WTC11 (cell line): ENCODE measurements around the gene BMP7. TPM values are rescaled to one million over a fixed set of nuclear protein-coding genes. Genes with fewer than 3 reads are reported as not detected.

Experiments
- ATAC-seq: fragments of 200-7000 bp; cut with Tn5 transposase; 2 replicates; pipeline ENCODE4 v1.10.0; 2021; ENCODE audit warnings: mild to moderate bottlenecking, moderate library complexity
- CTCF ChIA-PET: fragments of 300-600 bp; sonication (Branson Sonifier 250); formaldehyde crosslinking; loops from one replicate; lab custom pipeline; 2021; ENCODE audit warnings: antibody characterized with exemption; lab: Charles Lee
- POLR2A ChIA-PET: fragments of 350-600 bp; sonication (Branson Sonifier 250); formaldehyde crosslinking; loops from one replicate; lab custom pipeline; 2021; ENCODE audit warnings: antibody characterized with exemption; lab: Charles Lee
- DNase-seq: peaks from one replicate; pipeline ENCODE4 v3.0.0; 2021; ENCODE audit warnings: low spot score
- H3K27ac Mint-ChIP-seq: 2 replicates; pipeline ENCODE4 v1.8.0; 2021; ENCODE audit warnings: mixed read lengths
- H3K27me3 Mint-ChIP-seq: 2 replicates; pipeline ENCODE4 v1.8.0; 2021; ENCODE audit warnings: low read depth, mild to moderate bottlenecking, moderate library complexity, mixed read lengths
- H3K36me3 Mint-ChIP-seq: 2 replicates; pipeline ENCODE4 v1.8.0; 2021; ENCODE audit warnings: mixed read lengths
- H3K4me1 Mint-ChIP-seq: 2 replicates; pipeline ENCODE4 v1.8.0; 2022; ENCODE audit warnings: mixed read lengths
- H3K4me3 Mint-ChIP-seq: 2 replicates; pipeline ENCODE4 v1.8.0; 2021; ENCODE audit warnings: mild to moderate bottlenecking, moderate library complexity, mixed read lengths
- H3K9me3 Mint-ChIP-seq: 2 replicates; pipeline ENCODE4 v1.8.0; 2021; ENCODE audit warnings: mixed read lengths
- AFF4 ChIP-seq: sonication (generic); formaldehyde crosslinking; IDR thresholded peaks from 2 replicates; pipeline ENCODE4 v1.8.1; 2023; ENCODE audit warnings: mild to moderate bottlenecking, missing genetic modification reagents, borderline replicate concordance
- ATF1 ChIP-seq: sonication (generic); formaldehyde crosslinking; IDR thresholded peaks from 2 replicates; pipeline ENCODE4 v1.8.1; 2023; ENCODE audit warnings: mild to moderate bottlenecking, moderate library complexity, missing genetic modification reagents
- CTCF ChIP-seq: fragments of 200-600 bp; IDR thresholded peaks from 2 replicates; pipeline ENCODE4 v1.8.0; 2022; ENCODE audit warnings: antibody characterized with exemption
- FOXJ3 ChIP-seq: sonication (generic); formaldehyde crosslinking; IDR thresholded peaks from 2 replicates; pipeline ENCODE4 v1.9.0; 2021; ENCODE audit warnings: missing genetic modification reagents, mild to moderate bottlenecking, borderline replicate concordance
- FOXP4 ChIP-seq: sonication (generic); formaldehyde crosslinking; IDR thresholded peaks from 2 replicates; pipeline ENCODE4 v1.8.0; 2022; ENCODE audit warnings: mild to moderate bottlenecking, missing genetic modification reagents
- GABPB1 ChIP-seq: sonication (generic); formaldehyde crosslinking; IDR thresholded peaks from 2 replicates; pipeline ENCODE4 v1.8.1; 2023; ENCODE audit warnings: mild to moderate bottlenecking, missing genetic modification reagents
- IRF1 ChIP-seq: sonication (generic); formaldehyde crosslinking; IDR thresholded peaks from 2 replicates; pipeline ENCODE4 v1.8.0; 2023; ENCODE audit warnings: missing genetic modification reagents
- IRF2 ChIP-seq: sonication (generic); formaldehyde crosslinking; IDR thresholded peaks from 2 replicates; pipeline ENCODE4 v1.8.0; 2022; ENCODE audit warnings: low read depth, missing genetic modification reagents, borderline replicate concordance
- JAZF1 ChIP-seq: fragments of 250-450 bp; sonication (Bioruptor Pico); IDR thresholded peaks from 2 replicates; pipeline ENCODE4 v1.9.0; 2021; ENCODE audit warnings: moderate library complexity, mild to moderate bottlenecking, inconsistent platforms
- JUN ChIP-seq: sonication (generic); formaldehyde crosslinking; IDR thresholded peaks from 2 replicates; pipeline ENCODE4 v1.8.0; 2023; ENCODE audit warnings: mild to moderate bottlenecking, missing genetic modification reagents
- KAT7 ChIP-seq: sonication (generic); formaldehyde crosslinking; IDR thresholded peaks from 2 replicates; pipeline ENCODE4 v1.8.1; 2023; ENCODE audit warnings: missing genetic modification reagents, mild to moderate bottlenecking, borderline replicate concordance
- NFATC4 ChIP-seq: fragments of 250-450 bp; sonication (Bioruptor Pico); IDR thresholded peaks from 2 replicates; pipeline ENCODE4 v1.9.0; 2021; ENCODE audit warnings: mild to moderate bottlenecking
- RELA ChIP-seq: sonication (generic); formaldehyde crosslinking; IDR thresholded peaks from 2 replicates; pipeline ENCODE4 v1.8.1; 2022; ENCODE audit warnings: missing genetic modification reagents, mild to moderate bottlenecking, borderline replicate concordance
- SMAD3 ChIP-seq: sonication (generic); formaldehyde crosslinking; IDR thresholded peaks from 2 replicates; pipeline ENCODE4 v1.8.0; 2022; ENCODE audit warnings: missing genetic modification reagents, mild to moderate bottlenecking, borderline replicate concordance
- ZBTB43 ChIP-seq: sonication (generic); formaldehyde crosslinking; IDR thresholded peaks from 2 replicates; pipeline ENCODE4 v1.8.1; 2023; ENCODE audit warnings: mild to moderate bottlenecking, missing genetic modification reagents
- ZNF121 ChIP-seq: sonication (generic); formaldehyde crosslinking; IDR thresholded peaks from 2 replicates; pipeline ENCODE4 v1.8.0; 2023; ENCODE audit warnings: missing genetic modification reagents
- ZNF138 ChIP-seq: sonication (generic); formaldehyde crosslinking; conservative IDR thresholded peaks from 2 replicates; pipeline ENCODE4 v1.8.1; 2022; ENCODE audit warnings: mild to moderate bottlenecking, moderate library complexity, missing genetic modification reagents
- ZNF232 ChIP-seq: sonication (generic); formaldehyde crosslinking; IDR thresholded peaks from 2 replicates; pipeline ENCODE4 v1.8.0; 2022; ENCODE audit warnings: mild to moderate bottlenecking, missing genetic modification reagents
- ZNF263 ChIP-seq: sonication (generic); formaldehyde crosslinking; IDR thresholded peaks from 2 replicates; pipeline ENCODE4 v1.8.1; 2022; ENCODE audit warnings: low read depth, mild to moderate bottlenecking, moderate library complexity, missing genetic modification reagents
- ZNF281 ChIP-seq: sonication (generic); formaldehyde crosslinking; IDR thresholded peaks from 2 replicates; pipeline ENCODE4 v1.8.0; 2023; ENCODE audit warnings: mild to moderate bottlenecking, missing genetic modification reagents
- total RNA-seq: library from RNA; stranded (reverse); gene quantifications from 3 replicates; pipeline ENCODE4 v1.2.3, GENCODE V29; 2021

Gene BMP7
- total RNA-seq, 1 experiment from 2014 or later: 40.7 TPM

- Mint-ChIP-seq H3K4me1 (peaks cover 19% of the 10 kb centered on the region), H3K9me3 (no peaks in the 10 kb centered on the region), H3K27ac (peak overlapping the region; percentile 74; the same call in 1 of the 2 replicates), H3K4me3 (no peak overlapping the region), H3K36me3 (peaks cover 2% of the 10 kb centered on the region; the same call in 1 of the 2 replicates), H3K27me3 (no peaks in the 10 kb centered on the region)
- CTCF ChIA-PET: no interaction called here
- POLR2A ChIA-PET: no interaction called here
- TF ChIP-seq FOXJ3: no peak
- TF ChIP-seq ZNF138 (CRISPR knock-in tag): no peak
- TF ChIP-seq IRF2 (CRISPR knock-in tag): no peak
- TF ChIP-seq ZBTB43 (CRISPR knock-in tag): no peak
- no peak for TF ChIP-seq ZNF281 (CRISPR knock-in tag)
- no peak for TF ChIP-seq NFATC4 (CRISPR knock-in tag)
- no peak for TF ChIP-seq ZNF121 (CRISPR knock-in tag)
- TF ChIP-seq RELA (CRISPR knock-in tag): no peak
- no peak for TF ChIP-seq KAT7 (CRISPR knock-in tag)
- TF ChIP-seq JAZF1 (CRISPR knock-in tag): no peak
- TF ChIP-seq ZNF263 (CRISPR knock-in tag): no peak
- no peak for TF ChIP-seq SMAD3 (CRISPR knock-in tag)
- no peak for TF ChIP-seq GABPB1 (CRISPR knock-in tag)
- no peak for TF ChIP-seq JUN (CRISPR knock-in tag)
- no peak for TF ChIP-seq ATF1 (CRISPR knock-in tag)
- no peak for TF ChIP-seq FOXP4 (CRISPR knock-in tag)
- TF ChIP-seq ZNF232 (CRISPR knock-in tag): no peak
- no peak for TF ChIP-seq AFF4 (CRISPR knock-in tag)
- TF ChIP-seq IRF1 (CRISPR knock-in tag): no peak
- TF ChIP-seq CTCF: no peak
- DNase-seq (no peak), ATAC-seq (no peak)
Measured at GRCh38 chr20:57195023-57195422, 71.4 kb downstream of the BMP7 start.
